CD1c-positive myeloid dendritic cell (primary cell): ENCODE results near the gene OTUB2.

Experiments
- DNase-seq: peaks from one replicate; pipeline ENCODE4 v3.0.0-alpha.2; 2016; ENCODE audit errors: extremely low spot score

The OTUB2 gene

GRCh38 chr14:93996130-93996695, 29.9 kb upstream of the OTUB2 start:
- no peak for DNase-seq

DNA sequence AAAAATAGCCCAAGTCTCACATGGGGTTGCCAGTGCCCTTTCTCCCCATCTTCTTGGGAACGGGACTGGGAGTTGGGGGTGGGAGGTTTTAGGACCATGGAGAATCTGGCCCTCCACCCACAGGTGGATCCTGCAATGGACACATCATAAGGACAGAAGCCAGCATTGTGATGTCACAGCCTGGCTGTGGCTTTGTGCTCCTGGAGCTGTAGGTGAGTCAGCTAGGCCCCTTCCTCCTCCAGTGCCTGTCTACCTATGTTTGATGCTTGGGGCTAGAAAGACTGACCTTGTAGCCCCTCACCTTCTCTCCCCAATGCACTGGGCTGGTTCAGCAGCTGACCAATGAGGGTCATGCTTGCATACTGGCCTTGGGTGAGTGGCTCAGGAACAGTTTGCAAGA, 29.1 kb upstream of the OTUB2 start, which contains the start of gene CCDC197:
Gene CCDC197, plus strand, starts transcription at position 220 of the 400 bp plus-strand sequence. CDS start 831 bp downstream, outside the sequence.
- no peak for DNase-seq

DNA sequence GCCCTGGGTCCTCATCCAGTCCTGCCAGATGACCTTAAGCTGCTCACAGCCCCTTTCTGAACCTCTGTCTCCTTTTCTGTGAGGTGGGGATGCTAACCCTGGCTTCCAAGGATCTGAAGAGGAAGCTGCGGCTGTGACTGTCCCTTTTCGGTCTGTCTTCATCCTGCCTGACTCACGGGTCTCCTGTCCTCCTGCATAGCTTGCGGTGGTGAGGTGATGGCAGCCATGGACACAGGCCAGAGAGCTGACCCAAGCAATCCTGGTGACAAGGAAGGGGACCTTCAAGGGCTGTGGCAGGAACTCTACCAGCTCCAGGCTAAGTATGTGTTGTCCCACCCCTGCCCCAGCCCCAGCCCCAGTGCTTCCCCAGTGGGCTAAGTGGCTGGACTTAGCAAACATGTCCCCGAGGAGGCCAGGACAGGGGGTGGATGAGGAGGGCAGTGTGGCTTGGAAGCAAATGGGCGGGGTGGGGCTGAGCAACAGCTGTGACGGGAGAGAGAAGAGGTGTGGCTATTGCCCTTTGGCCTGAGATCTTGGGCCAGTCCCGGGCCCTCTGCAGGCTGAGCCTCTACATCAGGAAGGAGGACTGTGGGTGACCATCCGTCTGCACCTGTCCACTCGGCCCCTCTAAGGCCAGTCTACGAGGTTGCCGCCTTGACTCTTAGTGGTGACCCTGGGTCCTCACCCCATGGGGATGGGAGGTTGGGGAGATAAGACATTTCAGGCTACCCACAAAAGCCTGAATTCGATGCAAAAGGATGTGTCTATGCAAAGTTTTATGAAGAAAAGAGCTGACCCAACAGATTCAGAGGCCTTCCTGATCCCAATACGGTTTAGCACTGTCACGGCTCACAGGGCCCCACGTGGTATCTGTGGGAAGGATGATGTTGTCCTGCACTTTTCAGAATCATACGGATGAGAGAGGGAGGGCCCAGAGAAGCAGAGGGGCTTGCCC, 27.9 kb upstream of the OTUB2 start:
- no peak for DNase-seq

GRCh38 chr14:93998871-93999403, 27.2 kb upstream of the OTUB2 start:
- DNase-seq: no peak

- DNase-seq: no peak
These were observed 26.6 kb upstream of the OTUB2 start for GRCh38 chr14:93999573-93999972.

GRCh38 chr14:94000267-94000666, 25.9 kb upstream of the OTUB2 start:
- DNase-seq: no peak

DNA sequence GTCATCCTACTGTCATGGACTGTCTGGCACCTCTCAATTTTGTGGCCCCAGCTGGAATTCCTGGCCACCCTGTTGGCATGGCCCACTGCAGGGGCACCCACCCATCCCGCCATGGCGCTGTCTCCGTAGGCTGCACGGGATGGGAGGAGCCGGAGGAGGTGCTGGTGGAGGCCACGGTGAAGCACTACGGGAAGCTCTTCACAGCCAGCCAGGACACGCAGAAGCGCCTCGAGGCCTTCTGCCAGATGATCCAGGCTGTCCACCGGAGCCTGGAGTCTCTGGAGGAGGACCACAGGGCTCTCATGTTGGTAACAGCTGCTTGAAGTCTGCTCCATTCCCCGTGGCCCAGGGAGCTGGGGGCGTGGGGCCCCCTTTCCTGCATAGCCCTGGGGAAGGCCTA, 25.1 kb upstream of the OTUB2 start:
- no peak for DNase-seq

DNA sequence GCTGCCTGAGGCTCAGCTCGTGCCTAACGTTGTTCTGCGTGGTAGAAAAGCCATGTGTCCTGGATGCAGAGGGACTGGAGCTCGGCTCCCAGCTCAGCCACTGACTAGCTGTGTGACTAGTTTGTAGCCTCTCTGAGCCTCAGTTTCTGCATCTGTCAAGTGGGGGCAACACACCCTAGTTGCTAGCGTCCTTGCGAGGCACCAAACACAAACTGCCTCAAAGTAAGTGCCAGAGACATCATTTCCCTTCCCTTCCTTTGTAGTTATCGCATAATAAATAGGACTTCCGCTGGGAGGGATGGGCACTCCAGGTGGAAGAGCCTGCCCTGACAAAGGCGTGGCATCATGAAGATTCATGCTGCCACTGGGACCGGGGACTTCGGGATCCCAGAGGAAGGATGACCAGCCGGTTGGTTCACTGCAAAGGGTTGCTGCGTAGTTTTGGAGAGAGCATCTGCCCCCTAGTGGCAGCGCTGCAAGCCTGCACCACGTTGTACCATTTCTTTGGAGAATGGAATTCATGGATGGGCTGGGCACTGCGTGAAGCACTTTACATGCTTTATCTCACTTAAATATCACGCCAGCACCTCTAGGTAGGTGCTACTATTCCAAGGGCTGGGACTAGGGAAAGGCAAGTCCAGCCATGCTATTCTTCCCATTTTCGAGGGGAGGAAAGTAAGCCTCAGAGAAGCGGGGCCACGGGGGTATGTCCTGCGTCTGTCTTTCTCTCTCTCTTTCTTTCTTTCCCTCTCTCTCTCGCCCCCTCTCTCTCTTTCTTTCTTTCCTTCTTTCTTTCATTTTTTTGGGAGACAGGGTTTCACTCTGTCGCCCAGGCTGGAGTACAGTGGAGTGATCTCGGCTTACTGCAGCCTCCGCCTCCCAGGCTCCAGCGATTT, 24.4 kb upstream of the OTUB2 start:
- peak; percentile 82 for DNase-seq

- no peak for DNase-seq
These were observed 22.7 kb upstream of the OTUB2 start for GRCh38 chr14:94003397-94003796.

- DNase-seq: no peak
These were observed 22.1 kb upstream of the OTUB2 start for GRCh38 chr14:94004015-94004414.

GRCh38 chr14:94005324-94006073, 20.6 kb upstream of the OTUB2 start:
- peak; percentile 24 for DNase-seq

DNA sequence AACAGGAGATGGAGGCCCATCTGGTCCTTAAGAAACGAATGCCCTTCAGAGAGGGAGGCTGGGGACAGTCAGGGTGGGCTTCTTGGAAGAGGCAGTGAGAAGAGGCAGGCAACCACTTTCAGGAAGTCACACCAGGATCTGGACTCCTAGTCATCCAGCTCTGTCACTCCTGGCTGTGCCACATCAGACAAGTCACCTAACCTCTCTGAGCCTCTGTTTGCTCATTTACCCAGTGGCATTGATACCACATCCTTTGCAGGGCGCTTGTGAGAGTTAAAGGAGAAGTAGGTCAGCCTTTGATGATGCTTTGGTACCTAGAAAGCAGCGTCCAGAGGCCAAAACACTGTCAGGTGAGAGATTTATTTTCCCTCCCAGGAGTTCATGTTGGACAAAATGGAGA, 17.9 kb upstream of the OTUB2 start:
- DNase-seq: no peak

GRCh38 chr14:94009767-94010166, 16.4 kb upstream of the OTUB2 start:
- no peak for DNase-seq

GRCh38 chr14:94010625-94011024, 15.5 kb upstream of the OTUB2 start:
- no peak for DNase-seq

DNA sequence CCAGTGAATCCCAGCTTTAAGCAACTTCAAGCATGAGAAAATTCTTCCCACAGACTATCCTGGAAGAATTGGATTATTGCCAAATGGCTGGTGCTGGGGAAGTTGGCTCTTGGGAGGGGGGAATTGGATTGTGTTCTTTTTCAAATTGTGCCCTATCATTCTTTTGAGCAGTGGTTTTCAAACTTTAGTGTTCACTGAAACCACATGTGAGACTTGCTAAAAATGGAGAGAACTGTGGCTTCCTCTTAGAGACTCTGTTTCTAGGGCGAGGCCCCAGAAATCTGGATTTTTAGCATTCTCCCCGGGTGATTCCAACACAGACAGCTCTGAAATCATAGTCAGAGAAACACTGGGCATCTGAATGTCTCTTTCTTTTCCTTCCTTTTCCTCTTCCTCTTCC, 14.3 kb upstream of the OTUB2 start:
- peak; percentile 5 for DNase-seq

DNA sequence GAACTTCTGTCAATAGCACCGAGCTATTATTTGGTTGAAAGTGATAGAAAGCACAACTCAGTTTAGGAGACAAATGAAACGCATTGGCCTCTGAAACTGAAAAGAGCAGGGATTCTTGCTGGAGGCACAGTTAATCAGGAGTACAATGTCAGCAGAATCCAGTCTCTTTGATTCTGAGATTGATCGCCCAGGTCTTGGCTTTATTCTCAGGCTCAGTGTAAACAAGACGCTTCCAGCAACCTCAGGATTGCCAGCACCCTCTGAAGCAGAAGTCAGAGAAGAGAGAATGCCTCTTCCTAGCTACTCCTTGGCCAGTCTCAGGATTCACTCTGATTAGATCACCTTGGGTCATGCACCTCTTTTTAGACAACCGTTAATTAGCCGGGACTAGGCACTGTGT, 11.8 kb upstream of the OTUB2 start:
- no peak for DNase-seq

GRCh38 chr14:94015223-94015622, 10.9 kb upstream of the OTUB2 start:
- DNase-seq: no peak

DNA sequence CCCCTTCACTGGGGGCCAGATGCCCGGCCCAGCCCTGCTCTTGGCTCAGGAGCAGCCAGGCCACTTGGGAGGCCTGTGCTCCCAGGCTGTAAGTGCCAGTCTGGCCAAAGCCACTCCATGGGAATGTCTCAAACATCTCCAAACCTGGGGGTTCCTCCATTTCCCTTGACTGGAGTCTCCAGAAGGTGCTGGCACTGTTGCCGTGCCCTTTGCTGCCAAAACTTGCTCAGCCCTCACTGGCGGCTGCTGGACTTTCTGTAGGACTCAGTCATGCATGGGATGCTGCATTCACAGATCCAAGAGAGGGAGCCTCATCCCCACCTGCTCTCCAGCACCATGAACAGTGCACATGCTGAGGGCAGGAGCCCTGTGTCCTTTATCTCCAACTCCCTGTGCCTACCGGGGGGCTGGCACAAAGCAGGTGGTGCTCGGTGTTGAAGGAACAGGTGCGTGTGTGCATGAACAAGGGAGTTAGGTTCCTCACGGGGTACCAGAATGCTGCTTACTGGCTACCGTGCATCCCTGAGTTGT, 9.6 kb upstream of the OTUB2 start:
- no peak for DNase-seq

- no peak for DNase-seq
These were observed 7.8 kb upstream of the OTUB2 start for GRCh38 chr14:94018308-94018707.

DNA sequence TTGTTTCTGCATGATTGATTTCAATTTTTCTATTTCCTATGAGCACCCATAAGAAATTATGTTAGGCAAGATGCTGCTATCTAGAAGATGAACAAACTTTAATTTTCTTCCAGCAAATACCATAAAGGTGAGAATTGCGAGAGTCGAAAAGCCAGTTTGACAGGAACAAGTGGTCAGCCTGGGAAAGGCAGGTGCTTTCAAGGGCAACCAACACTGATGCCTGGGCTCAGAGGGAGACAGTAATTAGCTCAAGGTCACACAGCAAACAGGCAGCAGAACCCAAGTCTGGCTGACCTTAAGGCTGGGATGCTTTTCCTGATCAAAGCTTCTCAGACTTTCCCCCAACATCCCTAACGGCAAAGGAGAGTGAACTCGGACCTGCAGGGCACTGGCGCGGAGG, 6.8 kb upstream of the OTUB2 start:
- DNase-seq: no peak

DNA sequence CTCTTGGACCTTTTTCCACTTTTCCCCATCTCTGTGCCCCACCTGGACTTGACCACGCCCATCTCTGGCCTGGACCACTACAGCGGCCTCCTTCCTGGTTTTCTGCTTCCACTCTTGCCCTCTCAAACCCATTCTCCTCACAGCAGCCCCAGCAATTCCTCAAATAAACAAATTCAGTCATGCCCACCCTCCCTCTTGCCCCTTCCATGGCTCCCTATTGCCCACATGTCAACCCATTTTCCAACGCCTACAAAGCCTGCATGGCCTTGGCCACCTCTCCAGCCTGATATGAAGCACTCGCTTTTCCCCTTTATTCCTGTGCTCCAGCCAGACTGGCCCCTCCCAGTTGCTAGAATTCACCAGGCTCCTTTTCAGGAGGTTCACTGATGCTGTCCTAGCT, 5.9 kb upstream of the OTUB2 start:
- no peak for DNase-seq
